Natural killer cell treated with Interleukin-12 subunit alpha and Interleukin-12 subunit beta and Interleukin-15 and Interleukin-18, amount 100 ng/mL, for 72 hours (primary cell): ENCODE data around the gene MGAT5. TPM values are rescaled to one million over a fixed set of nuclear protein-coding genes. Genes with fewer than 3 reads are reported as not detected.

Source experiments
- ATAC-seq, 2 donors: fragments of 150-1000 bp; cut with Tn5 transposase in 1 of 2; sonication (Bioruptor Pico), chemical (Tn5 transposase) in 1 of 2; 2 replicates each; pipeline ENCODE4 v1.10.0; 2021
- DNase-seq: peaks from one replicate; pipeline ENCODE4 v3.0.0; 2022; ENCODE audit warnings: low spot score
- H3K27ac Mint-ChIP-seq, 2 donors: 1 replicate in 1 of 2; 2 replicates in 1 of 2; pipeline ENCODE4 v1.8.0; 2022; ENCODE audit warnings: mixed read lengths in 2 of 2, mild to moderate bottlenecking in 1 of 2, moderate library complexity in 1 of 2
- H3K27me3 Mint-ChIP-seq, 2 donors: 1 replicate in 1 of 2; 2 replicates in 1 of 2; pipeline ENCODE4 v1.8.0; 2022; ENCODE audit warnings: mixed read lengths in 2 of 2
- H3K36me3 Mint-ChIP-seq: one replicate; pipeline ENCODE4 v1.8.0; 2022; ENCODE audit warnings: mixed read lengths
- H3K4me1 Mint-ChIP-seq, 2 donors: 1 replicate in 1 of 2; 2 replicates in 1 of 2; pipeline ENCODE4 v1.8.0; 2022; ENCODE audit warnings: low read depth in 2 of 2, mixed read lengths in 2 of 2, mild to moderate bottlenecking in 1 of 2
- H3K4me3 Mint-ChIP-seq: one replicate; pipeline ENCODE4 v1.8.0; 2022; ENCODE audit warnings: mixed read lengths
- H3K9me3 Mint-ChIP-seq: 2 replicates; pipeline ENCODE4 v1.8.0; 2022; ENCODE audit warnings: mixed read lengths
- total RNA-seq, 2 donors: library from RNA; stranded (reverse); gene quantifications; one replicate each; pipeline ENCODE4 v1.2.3, GENCODE V29; 2022

Gene MGAT5
- total RNA-seq, 2 donors from 2014 or later = 58.1 to 99.5 TPM

DNA sequence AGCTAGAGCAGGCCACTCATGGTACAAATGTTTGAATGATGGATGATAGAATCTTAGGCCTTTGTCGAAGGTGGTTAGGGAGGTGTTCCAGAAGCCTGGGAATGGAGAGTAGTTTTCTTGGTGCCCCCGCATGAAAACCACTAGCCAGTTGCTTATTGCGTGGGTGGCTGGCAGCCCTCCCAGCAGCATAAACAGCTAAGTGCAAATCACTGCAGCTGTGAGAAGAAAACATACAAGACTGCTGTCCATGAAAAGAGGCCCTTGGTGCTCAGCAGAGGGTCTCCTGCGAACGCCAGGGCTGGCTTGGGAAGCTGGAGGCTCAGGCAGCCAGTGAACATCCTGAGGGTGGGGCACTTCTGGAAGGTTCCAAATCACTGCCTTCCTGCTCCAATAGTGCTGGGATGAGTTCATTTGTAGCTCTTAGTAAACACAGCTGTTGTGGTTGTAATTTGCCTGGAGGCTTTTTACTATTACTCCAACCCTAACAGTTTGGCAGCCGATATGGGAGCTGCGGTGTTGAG, 118.8 kb downstream of the MGAT5 start:
- peaks cover 0 to 8% of the 10 kb centered on the region in 2 donors for H3K4me1 Mint-ChIP-seq
- peaks cover 4% of the 10 kb centered on the region for H3K36me3 Mint-ChIP-seq
- H3K4me3 Mint-ChIP-seq = no peak overlapping the region
- ATAC-seq (no peak), DNase-seq (no peak)
- H3K27me3 Mint-ChIP-seq = no peaks in the 10 kb centered on the region
- H3K9me3 Mint-ChIP-seq = no peaks in the 10 kb centered on the region
- peak overlapping the region in 1 of 2 donors; percentile 31 for H3K27ac Mint-ChIP-seq

DNA sequence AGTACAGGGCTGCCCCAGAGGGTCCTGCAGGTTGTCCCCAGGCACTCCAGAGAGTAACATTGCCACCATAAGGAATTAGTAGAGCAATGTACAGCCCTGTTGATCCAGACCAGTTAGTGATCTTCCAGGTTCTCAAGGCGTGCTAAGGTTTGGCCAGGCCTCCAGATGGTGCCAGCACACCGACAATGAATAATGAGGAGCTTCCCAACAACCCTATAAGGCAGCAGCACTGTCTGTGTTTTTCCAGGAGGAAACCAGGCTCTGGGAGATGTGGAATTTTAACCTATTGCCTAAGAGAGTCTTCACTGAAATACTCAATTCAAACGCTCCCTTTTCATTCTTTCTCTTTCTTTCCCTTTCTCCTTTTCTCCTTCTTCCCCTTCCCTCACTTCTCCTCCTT, 122.1 kb downstream of the MGAT5 start:
- peaks cover 4% of the 10 kb centered on the region for H3K36me3 Mint-ChIP-seq
- H3K4me3 Mint-ChIP-seq = no peak overlapping the region
- no peak for DNase-seq
- H3K4me1 Mint-ChIP-seq = no peaks in the 10 kb centered on the region
- H3K9me3 Mint-ChIP-seq = no peaks in the 10 kb centered on the region
- H3K27me3 Mint-ChIP-seq = no peaks in the 10 kb centered on the region
- ATAC-seq = no peak
- no peak overlapping the region for H3K27ac Mint-ChIP-seq

- DNase-seq = no peak
- no peaks in the 10 kb centered on the region for H3K9me3 Mint-ChIP-seq
- ATAC-seq = no peak
- no peak overlapping the region for H3K27ac Mint-ChIP-seq
- no peaks in the 10 kb centered on the region for H3K4me1 Mint-ChIP-seq
- H3K27me3 Mint-ChIP-seq = no peaks in the 10 kb centered on the region
- peaks cover 4% of the 10 kb centered on the region for H3K36me3 Mint-ChIP-seq
- no peak overlapping the region for H3K4me3 Mint-ChIP-seq
These were observed 123.9 kb downstream of the MGAT5 start for GRCh38 chr2:134377730-134378129.

DNA sequence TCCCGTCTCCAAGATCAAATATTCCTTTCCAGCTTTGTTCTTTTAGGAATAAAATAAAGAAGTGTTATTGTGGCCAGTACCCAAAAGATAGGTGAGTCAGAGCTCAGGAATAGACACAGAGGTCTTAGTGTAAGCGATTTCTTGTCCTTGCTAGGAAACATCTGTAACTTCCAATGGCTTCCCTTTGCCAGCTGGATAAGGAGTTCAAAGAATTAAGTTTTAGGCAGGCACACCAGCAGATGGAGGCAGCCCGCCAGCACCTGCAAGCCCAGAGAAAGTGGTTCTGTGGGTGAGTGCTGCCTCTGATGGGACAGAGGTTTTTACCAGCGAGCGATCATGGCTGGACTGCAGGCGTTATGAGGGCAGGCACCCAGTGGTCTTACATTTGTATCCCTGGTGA, 125.4 kb downstream of the MGAT5 start:
- ATAC-seq (no peak), DNase-seq (no peak)
- H3K4me3 Mint-ChIP-seq = no peak overlapping the region
- no peaks in the 10 kb centered on the region for H3K4me1 Mint-ChIP-seq
- H3K9me3 Mint-ChIP-seq = no peaks in the 10 kb centered on the region
- H3K36me3 Mint-ChIP-seq = peaks cover 4% of the 10 kb centered on the region
- no peaks in the 10 kb centered on the region for H3K27me3 Mint-ChIP-seq
- H3K27ac Mint-ChIP-seq = no peak overlapping the region

DNA sequence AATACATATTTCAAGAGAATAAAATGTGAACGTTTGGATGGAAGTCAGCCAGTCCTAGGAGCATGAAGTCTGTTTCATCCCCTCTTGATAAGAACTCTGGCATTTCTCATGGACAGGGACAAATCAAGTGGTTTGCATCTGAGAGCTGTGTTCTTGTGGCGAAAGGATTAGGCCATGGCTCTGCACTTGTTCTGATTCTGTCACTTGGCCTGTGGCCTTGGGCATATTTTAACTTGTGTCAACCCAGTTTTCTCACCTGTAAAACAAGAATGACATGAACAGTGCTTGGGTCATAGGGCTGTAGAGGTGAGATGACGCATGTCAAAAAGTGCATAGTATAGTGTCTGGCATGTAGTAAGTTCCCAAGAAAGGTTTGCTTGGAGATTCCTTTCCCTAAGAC, 125.8 kb downstream of the MGAT5 start:
- Mint-ChIP-seq H3K9me3 (no peaks in the 10 kb centered on the region), H3K36me3 (peaks cover 4% of the 10 kb centered on the region), H3K4me3 (no peak overlapping the region), H3K4me1 (no peaks in the 10 kb centered on the region), H3K27ac (no peak overlapping the region), H3K27me3 (no peaks in the 10 kb centered on the region)
- ATAC-seq = no peak
- no peak for DNase-seq

GRCh38 chr2:134381141-134381540, 127.3 kb downstream of the MGAT5 start:
- H3K27ac Mint-ChIP-seq = no peak overlapping the region
- no peaks in the 10 kb centered on the region for H3K27me3 Mint-ChIP-seq
- H3K9me3 Mint-ChIP-seq = no peaks in the 10 kb centered on the region
- ATAC-seq = no peak
- H3K4me1 Mint-ChIP-seq = no peaks in the 10 kb centered on the region
- H3K36me3 Mint-ChIP-seq = peaks cover 3% of the 10 kb centered on the region
- DNase-seq = no peak
- H3K4me3 Mint-ChIP-seq = no peak overlapping the region

GRCh38 chr2:134384131-134384530, 130.3 kb downstream of the MGAT5 start:
- H3K36me3 Mint-ChIP-seq = no peaks in the 10 kb centered on the region
- H3K27ac Mint-ChIP-seq = no peak overlapping the region
- no peak overlapping the region for H3K4me3 Mint-ChIP-seq
- DNase-seq (no peak), ATAC-seq (no peak)
- no peaks in the 10 kb centered on the region for H3K4me1 Mint-ChIP-seq
- H3K9me3 Mint-ChIP-seq = no peaks in the 10 kb centered on the region
- no peaks in the 10 kb centered on the region for H3K27me3 Mint-ChIP-seq

DNA sequence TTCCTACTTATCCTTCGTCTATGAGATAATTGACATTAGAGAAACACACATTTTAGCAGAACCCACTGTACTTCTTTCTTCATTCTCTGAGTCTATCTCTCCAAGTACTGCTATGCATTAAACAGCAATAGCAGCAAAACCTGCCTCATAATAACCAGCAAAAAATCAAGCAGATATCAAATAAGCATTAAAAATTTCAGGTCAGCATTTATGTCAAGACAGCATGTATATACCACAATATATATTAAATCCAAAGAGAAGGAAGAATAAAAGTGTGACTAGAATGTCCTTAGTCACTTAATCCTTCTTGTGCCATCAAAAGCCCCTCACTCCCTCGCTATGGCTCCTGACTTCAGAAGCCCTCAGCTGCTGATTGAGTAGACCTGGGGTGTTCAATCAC, 131.3 kb downstream of the MGAT5 start:
- Mint-ChIP-seq H3K27me3 (no peaks in the 10 kb centered on the region), H3K4me1 (no peaks in the 10 kb centered on the region), H3K27ac (no peak overlapping the region), H3K4me3 (no peak overlapping the region), H3K9me3 (no peaks in the 10 kb centered on the region), H3K36me3 (no peaks in the 10 kb centered on the region)
- DNase-seq = no peak
- no peak for ATAC-seq

GRCh38 chr2:134386310-134386709, 132.4 kb downstream of the MGAT5 start:
- no peak for ATAC-seq
- DNase-seq = no peak
- Mint-ChIP-seq H3K9me3 (no peaks in the 10 kb centered on the region), H3K36me3 (no peaks in the 10 kb centered on the region), H3K27ac (no peak overlapping the region), H3K27me3 (no peaks in the 10 kb centered on the region), H3K4me1 (peaks cover 0 to 4% of the 10 kb centered on the region in 2 donors), H3K4me3 (no peak overlapping the region)

- DNase-seq (no peak), ATAC-seq (no peak)
- Mint-ChIP-seq H3K4me1 (peaks cover 0 to 11% of the 10 kb centered on the region in 2 donors), H3K9me3 (no peaks in the 10 kb centered on the region), H3K27me3 (no peaks in the 10 kb centered on the region), H3K36me3 (no peaks in the 10 kb centered on the region), H3K27ac (no peak overlapping the region), H3K4me3 (no peak overlapping the region)
These were observed 135.5 kb downstream of the MGAT5 start for GRCh38 chr2:134389381-134389780.

GRCh38 chr2:134391751-134392160, 137.9 kb downstream of the MGAT5 start:
- ATAC-seq = no peak
- DNase-seq = no peak
- H3K9me3 Mint-ChIP-seq = no peaks in the 10 kb centered on the region
- H3K36me3 Mint-ChIP-seq = no peaks in the 10 kb centered on the region
- no peaks in the 10 kb centered on the region for H3K27me3 Mint-ChIP-seq
- H3K27ac Mint-ChIP-seq = peak overlapping the region in 1 of 2 donors; percentile 4
- H3K4me1 Mint-ChIP-seq = peaks cover 0 to 11% of the 10 kb centered on the region in 2 donors
- H3K4me3 Mint-ChIP-seq = no peak overlapping the region

DNA sequence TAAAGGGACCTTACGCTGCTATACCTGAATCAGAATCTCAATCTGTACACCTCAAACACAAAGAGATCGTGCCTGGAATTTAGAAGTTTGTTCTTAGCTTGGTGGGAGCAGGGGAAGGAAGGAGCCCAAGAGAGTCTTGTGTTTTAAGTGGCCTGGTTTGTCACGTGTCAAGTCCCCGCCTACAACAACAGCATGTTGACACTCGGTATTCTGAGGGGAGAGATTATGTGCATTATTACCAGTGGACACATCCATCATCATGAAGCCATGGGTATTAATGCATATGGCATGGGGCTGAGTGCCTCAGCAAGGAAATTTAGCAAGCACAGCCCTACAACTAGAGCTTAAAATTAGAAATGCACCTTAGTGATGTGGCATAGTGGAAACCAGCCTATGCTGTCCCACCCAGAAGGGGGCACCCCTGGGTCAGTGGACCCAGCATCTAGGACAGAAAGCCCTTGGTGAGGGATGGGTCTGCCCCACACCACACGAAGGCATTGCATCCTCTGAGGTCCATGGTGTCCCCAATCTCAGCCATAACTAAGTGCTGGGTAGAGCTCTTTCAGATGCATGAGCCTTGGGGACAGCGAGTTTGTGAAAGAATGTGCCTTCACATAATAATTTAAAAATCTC, 138.7 kb downstream of the MGAT5 start:
- H3K27ac Mint-ChIP-seq = peak overlapping the region in 1 of 2 donors; percentile 4
- DNase-seq (no peak), ATAC-seq (no peak)
- no peak overlapping the region for H3K4me3 Mint-ChIP-seq
- H3K4me1 Mint-ChIP-seq = peaks cover 0 to 11% of the 10 kb centered on the region in 2 donors
- H3K36me3 Mint-ChIP-seq = no peaks in the 10 kb centered on the region
- no peaks in the 10 kb centered on the region for H3K27me3 Mint-ChIP-seq
- H3K9me3 Mint-ChIP-seq = no peaks in the 10 kb centered on the region

- Mint-ChIP-seq H3K27ac (no peak overlapping the region), H3K4me3 (no peak overlapping the region), H3K4me1 (peaks cover 0 to 11% of the 10 kb centered on the region in 2 donors), H3K36me3 (no peaks in the 10 kb centered on the region), H3K9me3 (no peaks in the 10 kb centered on the region), H3K27me3 (no peaks in the 10 kb centered on the region)
- no peak for ATAC-seq
- no peak for DNase-seq
These were observed 139.2 kb downstream of the MGAT5 start for GRCh38 chr2:134393075-134393461.

DNA sequence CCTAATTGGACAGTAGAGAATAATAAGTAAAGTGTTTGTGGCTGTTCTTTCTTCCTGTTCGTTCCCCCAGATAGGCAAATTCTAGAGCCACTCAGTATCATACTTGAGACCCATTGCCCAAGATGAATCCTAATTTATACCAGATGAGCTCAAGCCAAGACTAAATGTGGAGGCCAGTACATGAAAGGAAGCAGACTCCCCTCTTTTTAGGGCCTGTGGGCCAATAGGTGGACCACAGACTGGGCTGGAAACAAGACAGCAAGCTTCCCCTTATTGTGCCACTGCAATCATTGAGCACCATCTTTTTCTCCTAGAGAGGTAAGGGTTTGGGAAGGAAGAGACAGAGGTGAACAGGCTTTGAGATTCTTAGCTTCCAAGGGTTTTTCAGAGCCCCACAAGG, 141.9 kb downstream of the MGAT5 start:
- Mint-ChIP-seq H3K4me3 (no peak overlapping the region), H3K36me3 (no peaks in the 10 kb centered on the region), H3K27me3 (no peaks in the 10 kb centered on the region)

DNA sequence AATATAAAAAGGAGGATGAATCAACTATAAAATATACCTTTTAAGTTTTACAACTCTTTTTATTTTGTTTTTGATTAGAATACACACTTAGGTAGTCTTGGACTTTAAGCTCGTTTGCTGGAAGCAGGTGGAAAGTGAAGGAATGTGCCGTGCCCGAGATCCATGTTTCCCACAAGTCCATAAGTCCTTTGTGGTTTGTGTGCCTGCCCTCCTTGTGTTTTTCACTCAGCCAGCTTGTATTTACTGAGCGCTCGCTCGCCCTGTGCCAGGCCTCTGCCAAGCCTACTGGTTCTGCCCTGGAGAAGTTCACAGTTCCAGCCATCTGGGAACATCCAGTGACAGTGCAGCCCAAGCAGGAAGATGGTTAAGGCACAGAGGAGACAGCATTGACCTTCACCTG, 142.6 kb downstream of the MGAT5 start:
- no peaks in the 10 kb centered on the region for H3K9me3 Mint-ChIP-seq
- ATAC-seq (no peak), DNase-seq (no peak)
- no peak overlapping the region for H3K4me3 Mint-ChIP-seq
- H3K27ac Mint-ChIP-seq = no peak overlapping the region
- H3K36me3 Mint-ChIP-seq = no peaks in the 10 kb centered on the region
- H3K4me1 Mint-ChIP-seq = peaks cover 0 to 10% of the 10 kb centered on the region in 2 donors
- no peaks in the 10 kb centered on the region for H3K27me3 Mint-ChIP-seq

More for the DNA sequence above, 141.9 kb downstream of the MGAT5 start:
- no peaks in the 10 kb centered on the region for H3K9me3 Mint-ChIP-seq
- ATAC-seq (no peak), DNase-seq (no peak)
- H3K4me1 Mint-ChIP-seq = peaks cover 0 to 11% of the 10 kb centered on the region in 2 donors
- no peak overlapping the region for H3K27ac Mint-ChIP-seq
